Ovary (tissue), 3 donors: ENCODE results near the gene RAB3IL1.
A peak's percentile ranks its signal among the peaks of the same experiment; 100 is the strongest.

ENCODE experiments used
- EP300 ChIP-seq: sonication (generic); formaldehyde crosslinking; IDR thresholded peaks from one replicate; pipeline ENCODE4 v1.6.1; 2017; ENCODE audit warnings: antibody characterized with exemption
- POLR2A ChIP-seq: fragments of 450-650 bp; IDR thresholded peaks from one replicate; pipeline ENCODE4 v1.6.1; 2017; ENCODE audit warnings: antibody characterized with exemption, mild to moderate bottlenecking, moderate library complexity
- TF ChIP-seq, protein P1 (sequence below), 3 donors: fragments of 450-650 bp in 2 of 3; fragments of 200-600 bp in 1 of 3; IDR thresholded peaks; one replicate each; pipeline versions ENCODE4 v1.5.1 to v1.8.0; 2016 to 2022; ENCODE audit warnings: antibody characterized with exemption in 3 of 3, mild to moderate bottlenecking in 1 of 3
- donor health status: DM: no; HTN: no; CAD: no.

DNA sequence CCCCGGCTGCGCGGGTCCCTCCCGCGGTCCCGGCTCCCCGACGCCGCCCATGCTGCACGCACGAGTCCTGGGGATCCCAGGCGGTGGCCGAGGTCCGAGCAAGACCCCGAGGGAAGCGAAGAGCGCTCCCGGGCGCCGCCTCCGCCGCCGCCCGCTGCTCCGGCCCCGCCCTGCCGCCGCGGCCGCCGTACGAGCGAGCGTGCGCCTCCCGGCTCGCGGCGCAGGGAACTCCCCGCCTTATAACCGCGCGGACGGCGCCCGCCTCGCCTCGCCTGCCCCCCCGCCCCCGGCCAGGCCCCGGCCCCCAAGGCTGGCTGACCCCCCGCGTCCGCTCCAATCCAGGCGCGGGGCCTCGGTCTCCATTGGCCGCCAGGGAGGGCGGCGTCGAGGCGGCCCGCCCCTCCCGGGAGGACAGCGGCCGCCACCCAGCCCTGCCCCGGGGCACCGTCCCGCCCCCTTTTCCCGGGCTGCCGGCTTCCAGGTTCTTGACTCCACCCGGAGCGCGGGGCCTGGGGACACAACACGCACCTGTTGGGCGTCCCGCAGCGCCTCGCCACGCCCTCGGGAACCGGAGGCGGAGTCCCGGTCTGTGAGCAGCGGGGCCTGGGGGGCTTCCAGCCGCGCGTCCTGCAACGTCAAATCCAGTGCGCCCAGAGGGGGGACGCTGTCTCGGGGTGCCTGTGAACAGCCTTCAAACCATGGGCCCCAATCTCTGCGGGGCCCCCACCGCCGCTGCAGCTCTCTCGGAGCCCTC is 25.9 kb downstream of the RAB3IL1 start, which contains the start of gene FADS3:
- peak; percentile 36 for TF ChIP-seq POLR2A
- TF ChIP-seq, protein P1, sequence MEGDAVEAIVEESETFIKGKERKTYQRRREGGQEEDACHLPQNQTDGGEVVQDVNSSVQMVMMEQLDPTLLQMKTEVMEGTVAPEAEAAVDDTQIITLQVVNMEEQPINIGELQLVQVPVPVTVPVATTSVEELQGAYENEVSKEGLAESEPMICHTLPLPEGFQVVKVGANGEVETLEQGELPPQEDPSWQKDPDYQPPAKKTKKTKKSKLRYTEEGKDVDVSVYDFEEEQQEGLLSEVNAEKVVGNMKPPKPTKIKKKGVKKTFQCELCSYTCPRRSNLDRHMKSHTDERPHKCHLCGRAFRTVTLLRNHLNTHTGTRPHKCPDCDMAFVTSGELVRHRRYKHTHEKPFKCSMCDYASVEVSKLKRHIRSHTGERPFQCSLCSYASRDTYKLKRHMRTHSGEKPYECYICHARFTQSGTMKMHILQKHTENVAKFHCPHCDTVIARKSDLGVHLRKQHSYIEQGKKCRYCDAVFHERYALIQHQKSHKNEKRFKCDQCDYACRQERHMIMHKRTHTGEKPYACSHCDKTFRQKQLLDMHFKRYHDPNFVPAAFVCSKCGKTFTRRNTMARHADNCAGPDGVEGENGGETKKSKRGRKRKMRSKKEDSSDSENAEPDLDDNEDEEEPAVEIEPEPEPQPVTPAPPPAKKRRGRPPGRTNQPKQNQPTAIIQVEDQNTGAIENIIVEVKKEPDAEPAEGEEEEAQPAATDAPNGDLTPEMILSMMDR (IDR thresholded peaks at IDR 0.05): no peak
- TF ChIP-seq EP300: no peak
